ENCODE results near the gene LCLAT1.

GRCh38 chr2:30549096-30549495 lies 102.0 kb downstream of the LCLAT1 start:
- no peak for TF ChIP-seq CTCF (conservative IDR thresholded peaks at IDR 0.05; ENCODE audit: low read depth, low read length)
- TF ChIP-seq RCOR1 (IDR thresholded peaks at IDR 0.05; ENCODE audit: insufficient replicate concordance, low read length), result no peak
- no peak for TF ChIP-seq FOS (IDR thresholded peaks at IDR 0.05; ENCODE audit: low read depth, low read length)
- TF ChIP-seq MXI1 (IDR thresholded peaks at IDR 0.05; ENCODE audit: borderline replicate concordance, low read depth, low read length), result no peak
- no peak for TF ChIP-seq POLR2A (IDR thresholded peaks at IDR 0.05; ENCODE audit: low read depth, low read length)
- TF ChIP-seq RFX5 (IDR thresholded peaks at IDR 0.05; ENCODE audit: low read depth, low read length), result no peak
- TF ChIP-seq CEBPB (IDR thresholded peaks at IDR 0.05; ENCODE audit: low read depth, low read length), result no peak
- no peak for TF ChIP-seq RAD21 (IDR thresholded peaks at IDR 0.05; ENCODE audit: low read length)
- TF ChIP-seq USF2 (IDR thresholded peaks at IDR 0.05; ENCODE audit: low read depth, low read length), result no peak
